ENCODE results near the gene SELENOS.

SELENOS gene

GRCh38 chr15:101275018-101275417, 2.3 kb downstream of the SELENOS start:
- Histone ChIP-seq H3K27me3 (no peaks in the 10 kb centered on the region), H3K9me3 (no peaks in the 10 kb centered on the region), H3K36me3 (peaks cover 52% of the 10 kb centered on the region), H3K27ac (no peak overlapping the region), H3K4me3 (ENCODE audit: low read depth in 1 of 2, low read length in 1 of 2) (no peak overlapping the region), H3K4me1 (ENCODE audit: control insufficient read depth in 1 of 2, insufficient read depth in 1 of 2, low read depth in 1 of 2, low read length in 1 of 2) (peaks cover 13% of the 10 kb centered on the region in 2 experiments)
- no peak for TF ChIP-seq CTCF (IDR thresholded peaks at IDR 0.05)

GRCh38 chr15:101273534-101273933, 3.8 kb downstream of the SELENOS start:
- TF ChIP-seq CTCF (IDR thresholded peaks at IDR 0.05) = no peak
- Histone ChIP-seq H3K27me3 (no peaks in the 10 kb centered on the region), H3K36me3 (peaks cover 65% of the 10 kb centered on the region), H3K4me1 (ENCODE audit: control insufficient read depth in 1 of 2, insufficient read depth in 1 of 2, low read depth in 1 of 2, low read length in 1 of 2) (peaks cover 13% of the 10 kb centered on the region in 2 experiments), H3K4me3 (ENCODE audit: low read depth in 1 of 2, low read length in 1 of 2) (no peak overlapping the region), H3K27ac (no peak overlapping the region), H3K9me3 (no peaks in the 10 kb centered on the region)

GRCh38 chr15:101272584-101272983, 4.7 kb downstream of the SELENOS start:
- Histone ChIP-seq H3K9me3 (no peaks in the 10 kb centered on the region), H3K27me3 (no peaks in the 10 kb centered on the region), H3K36me3 (peaks cover 71% of the 10 kb centered on the region), H3K4me3 (ENCODE audit: low read depth in 1 of 2, low read length in 1 of 2) (no peak overlapping the region), H3K4me1 (ENCODE audit: control insufficient read depth in 1 of 2, insufficient read depth in 1 of 2, low read depth in 1 of 2, low read length in 1 of 2) (peaks cover 7 to 10% of the 10 kb centered on the region in 2 experiments), H3K27ac (no peak overlapping the region)
- no peak for TF ChIP-seq CTCF (IDR thresholded peaks at IDR 0.05)

DNA sequence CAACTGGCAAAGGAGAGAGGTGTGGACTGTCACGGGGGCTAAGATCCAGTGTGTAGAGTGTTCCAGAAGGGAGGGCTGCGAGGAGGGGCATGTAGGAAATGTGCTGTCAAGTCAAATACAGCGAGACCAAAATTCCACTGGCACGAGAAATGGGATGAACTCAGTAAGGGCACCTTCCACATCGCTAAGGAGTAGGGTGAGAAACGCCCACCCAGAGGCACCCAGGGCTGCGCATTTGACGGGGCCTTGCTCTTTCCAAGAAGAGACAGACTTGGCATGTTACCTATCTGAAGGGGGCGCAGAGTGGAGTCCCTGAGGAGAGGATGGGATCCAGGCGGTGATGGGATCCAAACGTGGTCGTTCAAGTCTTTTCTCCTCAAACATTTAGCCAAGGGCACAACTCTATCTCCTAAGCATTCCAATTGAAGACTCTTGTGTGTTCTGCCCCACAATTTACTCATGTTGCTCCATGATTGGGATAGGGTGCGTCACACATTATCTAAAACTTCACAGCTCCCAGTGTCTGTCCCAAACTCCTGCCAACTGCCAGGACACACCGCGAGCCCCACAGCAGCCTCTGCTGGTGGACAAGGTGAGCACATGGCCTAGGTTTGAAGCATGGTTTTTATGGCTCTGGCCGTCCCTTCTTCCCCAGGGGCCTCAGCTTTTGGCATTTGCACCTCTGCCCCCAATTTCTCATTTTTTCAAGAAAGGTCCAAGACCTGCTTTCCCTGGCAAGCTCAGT, 7.6 kb downstream of the SELENOS start:
- Histone ChIP-seq H3K27me3 (no peaks in the 10 kb centered on the region), H3K9me3 (no peaks in the 10 kb centered on the region), H3K36me3 (peaks cover 66% of the 10 kb centered on the region), H3K4me3 (ENCODE audit: low read depth in 1 of 2, low read length in 1 of 2) (no peak overlapping the region), H3K4me1 (ENCODE audit: control insufficient read depth in 1 of 2, insufficient read depth in 1 of 2, low read depth in 1 of 2, low read length in 1 of 2) (no peaks in the 10 kb centered on the region), H3K27ac (no peak overlapping the region)
- TF ChIP-seq CTCF (IDR thresholded peaks at IDR 0.05) = no peak

DNA sequence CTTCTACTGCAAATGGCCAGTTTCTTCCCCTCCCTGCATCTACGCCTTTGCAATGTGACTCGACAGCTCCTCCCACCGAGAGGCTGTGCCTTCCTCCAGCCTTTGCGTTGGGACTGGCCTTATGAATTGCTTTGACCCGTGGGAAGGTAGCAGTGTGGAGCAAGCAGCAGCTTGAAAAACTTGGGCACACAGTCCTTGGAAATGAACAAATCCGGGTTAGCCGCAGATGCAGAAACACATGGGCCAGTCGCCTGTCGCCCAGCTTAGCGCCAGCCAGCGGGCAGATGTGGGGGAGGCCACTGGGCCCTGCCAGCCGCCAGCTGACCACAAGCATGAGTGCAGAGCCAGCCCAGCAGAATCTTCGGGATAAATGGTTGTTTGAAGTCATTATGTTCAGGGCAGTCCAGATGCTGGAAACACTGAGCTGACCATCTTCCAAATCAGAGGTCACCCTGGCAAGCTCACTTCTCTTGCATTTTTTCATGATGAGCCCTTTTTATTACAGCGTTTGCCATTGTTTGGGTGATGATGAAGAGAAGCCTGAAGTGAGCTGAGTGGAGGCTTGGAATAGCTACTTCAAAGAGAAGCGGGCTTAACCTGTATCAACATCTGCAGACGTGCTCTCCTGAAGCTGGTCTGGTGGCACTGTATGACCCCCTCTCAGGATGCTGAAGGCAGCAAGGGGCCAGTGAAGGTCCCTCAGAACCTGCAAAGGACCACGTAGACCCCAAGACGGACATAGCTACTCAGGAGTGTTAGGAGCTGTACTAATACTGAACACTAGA, 9.8 kb downstream of the SELENOS start:
- peaks cover 44% of the 10 kb centered on the region for H3K36me3 ChIP-seq
- H3K4me1 ChIP-seq (ENCODE audit: control insufficient read depth in 1 of 2, insufficient read depth in 1 of 2, low read depth in 1 of 2, low read length in 1 of 2) = no peaks in the 10 kb centered on the region
- H3K27ac ChIP-seq = no peak overlapping the region
- H3K4me3 ChIP-seq (ENCODE audit: low read depth in 1 of 2, low read length in 1 of 2) = no peak overlapping the region
- TF ChIP-seq CTCF (IDR thresholded peaks at IDR 0.05) = no peak
- no peaks in the 10 kb centered on the region for H3K27me3 ChIP-seq
- no peaks in the 10 kb centered on the region for H3K9me3 ChIP-seq
